Measurements from ENCODE around the gene DRC1.
"Not testable (repeated sequence)": the region's sequence is repeated elsewhere in the genome, so short reads cannot be mapped to it uniquely, and the experiment has no call there.

The DRC1 gene

GRCh38 chr2:26363323-26363722, 38.4 kb upstream of the DRC1 start:
- DNase-seq (ENCODE audit: low read depth): no peak
- no peak for TF ChIP-seq CTCF (conservative IDR thresholded peaks at IDR 0.05; ENCODE audit: low read depth, low read length)
- H3K4me3 ChIP-seq (ENCODE audit: low read length): no peak overlapping the region

GRCh38 chr2:26363958-26364357, 37.8 kb upstream of the DRC1 start:
- no peak overlapping the region for H3K4me3 ChIP-seq (ENCODE audit: low read length)
- DNase-seq (ENCODE audit: low read depth): no peak

DNA sequence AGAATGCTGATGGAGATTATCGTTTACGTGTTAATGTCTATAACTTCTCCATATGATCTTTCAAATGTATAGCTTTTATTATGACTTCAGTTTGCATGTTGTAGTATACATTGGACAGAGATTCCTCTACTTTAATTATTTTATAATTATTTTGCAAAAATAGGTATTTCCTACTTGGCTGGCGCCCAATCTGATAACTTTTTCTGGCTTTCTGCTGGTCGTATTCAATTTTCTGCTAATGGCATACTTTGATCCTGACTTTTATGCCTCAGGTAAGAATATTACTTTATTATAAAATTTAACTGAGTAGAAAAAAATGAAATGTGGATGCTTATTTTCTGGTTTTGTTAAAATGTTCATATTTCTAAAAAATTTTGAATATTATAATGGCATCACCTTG, 37.1 kb upstream of the DRC1 start:
- TF ChIP-seq CTCF (conservative IDR thresholded peaks at IDR 0.05; ENCODE audit: low read depth, low read length): no peak
- H3K4me3 ChIP-seq (ENCODE audit: low read length): no peak overlapping the region
- no peak for DNase-seq (ENCODE audit: low read depth)

More at GRCh38 chr2:26363958-26364357, 37.8 kb upstream of the DRC1 start:
- no peak for TF ChIP-seq CTCF (conservative IDR thresholded peaks at IDR 0.05; ENCODE audit: low read depth, low read length)

DNA sequence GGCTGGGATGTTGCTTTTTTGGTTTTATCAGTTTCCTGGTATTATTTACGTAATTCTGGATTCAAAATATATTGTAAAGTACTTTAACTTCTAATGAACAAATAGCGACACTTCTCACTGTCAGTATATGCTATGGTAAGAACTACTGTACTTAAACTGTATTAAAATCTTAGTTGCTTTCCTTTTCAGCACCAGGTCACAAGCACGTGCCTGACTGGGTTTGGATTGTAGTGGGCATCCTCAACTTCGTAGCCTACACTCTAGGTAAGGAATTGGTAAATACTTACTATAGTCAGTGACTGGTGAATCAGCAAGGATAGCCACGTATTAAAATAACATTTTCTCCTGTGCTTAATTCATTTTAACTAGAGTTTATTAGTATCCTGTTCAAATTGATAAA, 34.8 kb upstream of the DRC1 start:
- no peak for TF ChIP-seq CTCF (conservative IDR thresholded peaks at IDR 0.05; ENCODE audit: low read depth, low read length)
- H3K4me3 ChIP-seq (ENCODE audit: low read length): no peak overlapping the region
- no peak for DNase-seq (ENCODE audit: low read depth)

GRCh38 chr2:26369664-26370063, 32.1 kb upstream of the DRC1 start:
- H3K4me3 ChIP-seq (ENCODE audit: low read length); DNase-seq (ENCODE audit: low read depth): not testable (repeated sequence)

- H3K4me3 ChIP-seq (ENCODE audit: low read length); DNase-seq (ENCODE audit: low read depth): not testable (repeated sequence)
Measured at GRCh38 chr2:26370909-26371308, 30.8 kb upstream of the DRC1 start.

DNA sequence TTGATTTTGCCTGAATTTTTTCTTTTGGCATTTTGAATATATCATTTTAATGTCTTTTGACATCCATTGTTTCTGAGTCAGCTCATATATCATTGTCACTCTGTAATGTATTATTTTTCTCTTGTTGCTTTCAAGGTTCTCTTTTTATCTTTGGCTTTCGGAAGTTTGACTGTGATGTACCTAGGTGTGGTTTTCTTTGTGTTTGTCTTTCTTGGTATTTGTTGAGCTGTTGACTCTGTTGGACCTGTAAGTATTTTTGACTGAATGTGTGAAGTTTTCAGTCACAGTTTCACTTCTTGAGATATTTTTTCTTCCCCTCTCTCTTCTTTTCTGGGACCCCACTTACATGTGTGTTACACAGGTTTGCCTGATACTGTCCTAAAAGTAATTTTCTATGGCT, 24.9 kb upstream of the DRC1 start:
- no peak for TF ChIP-seq CTCF (conservative IDR thresholded peaks at IDR 0.05; ENCODE audit: low read depth, low read length)
- DNase-seq (ENCODE audit: low read depth): no peak
- H3K4me3 ChIP-seq (ENCODE audit: low read length): no peak overlapping the region

DNA sequence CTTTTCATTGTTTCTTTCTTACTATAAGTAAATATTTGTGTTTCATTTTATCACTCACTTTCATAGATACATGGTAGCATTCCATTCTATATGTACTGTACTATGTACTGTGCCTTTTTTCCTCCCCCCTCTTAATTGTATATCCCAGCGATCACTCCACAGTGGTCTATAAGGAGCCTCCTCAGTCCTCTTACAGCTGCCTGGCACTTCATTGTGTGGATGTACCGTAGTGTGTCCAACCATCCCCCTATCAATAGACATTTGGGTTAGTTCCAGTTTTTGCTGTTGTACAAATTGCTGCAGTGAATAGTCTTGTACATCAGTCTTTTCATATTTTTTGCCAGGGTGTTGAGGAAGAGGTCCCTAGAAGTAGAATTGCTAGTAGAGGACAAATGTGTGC, 21.4 kb upstream of the DRC1 start:
- no peak overlapping the region for H3K4me3 ChIP-seq (ENCODE audit: low read length)
- DNase-seq (ENCODE audit: low read depth): no peak
- TF ChIP-seq CTCF (conservative IDR thresholded peaks at IDR 0.05; ENCODE audit: low read depth, low read length): no peak

Data from retinal pigment epithelial cell (primary cell).